Ishikawa (cell line): Measurements from ENCODE around the gene ACACA.

Experiments
- CEBPB ChIP-seq: IDR thresholded peaks from 2 replicates; pipeline ENCODE4 v1.6.1; 2012
- CREB1 ChIP-seq: IDR thresholded peaks from 2 replicates; pipeline ENCODE4 v1.6.1; 2012; ENCODE audit warnings: low read depth
- EGR1 ChIP-seq: IDR thresholded peaks from 2 replicates; pipeline ENCODE4 v1.6.1; 2012
- EP300 ChIP-seq: IDR thresholded peaks from 2 replicates; pipeline ENCODE4 v1.6.1; 2012; ENCODE audit warnings: borderline replicate concordance
- FOXM1 ChIP-seq: IDR thresholded peaks from 2 replicates; pipeline ENCODE4 v1.6.1; 2012; ENCODE audit warnings: low read depth, borderline replicate concordance
- MAX ChIP-seq: IDR thresholded peaks from 2 replicates; pipeline ENCODE4 v1.6.1; 2012
- NFIC ChIP-seq: IDR thresholded peaks from 2 replicates; pipeline ENCODE4 v1.6.1; 2012
- RAD21 ChIP-seq: IDR thresholded peaks from 2 replicates; pipeline ENCODE4 v1.6.1; 2012; ENCODE audit warnings: low read depth
- TAF1 ChIP-seq: IDR thresholded peaks from 2 replicates; pipeline ENCODE4 v1.6.1; 2012; ENCODE audit warnings: low read depth, mild to moderate bottlenecking
- TCF12 ChIP-seq: IDR thresholded peaks from 2 replicates; pipeline ENCODE4 v1.6.1; 2012; ENCODE audit warnings: low read depth
- TEAD4 ChIP-seq: IDR thresholded peaks from 2 replicates; pipeline ENCODE4 v1.6.1; 2012
- USF1 ChIP-seq: IDR thresholded peaks from 2 replicates; pipeline ENCODE4 v1.6.1; 2012
- YY1 ChIP-seq: IDR thresholded peaks from 2 replicates; pipeline ENCODE4 v1.6.1; 2012; ENCODE audit warnings: low read depth
- ZBTB7A ChIP-seq: IDR thresholded peaks from 2 replicates; pipeline ENCODE4 v1.6.1; 2012; ENCODE audit warnings: low read depth
- TF ChIP-seq, protein P1 (sequence below): IDR thresholded peaks from 2 replicates; pipeline ENCODE4 v1.6.1; 2012; ENCODE audit warnings: low read depth, mild to moderate bottlenecking

Gene ACACA

GRCh38 chr17:37274461-37274860, 132.2 kb downstream of the ACACA start:
- TF ChIP-seq TAF1, result no peak
- no peak for TF ChIP-seq RAD21

- TF ChIP-seq TCF12 (no peak), FOXM1 (no peak), NFIC (no peak), CEBPB (no peak), EGR1 (no peak), CREB1 (no peak), RAD21 (no peak), TEAD4 (no peak), ZBTB7A (no peak), MAX (no peak), TAF1 (no peak), YY1 (no peak), EP300 (no peak)
Observed at GRCh38 chr17:37273409-37274051, 133.1 kb downstream of the ACACA start.

- TF ChIP-seq USF1, result no peak
- no peak for TF ChIP-seq RAD21
- no peak for TF ChIP-seq CREB1
- TF ChIP-seq CEBPB, result no peak
- TF ChIP-seq, protein P1, sequence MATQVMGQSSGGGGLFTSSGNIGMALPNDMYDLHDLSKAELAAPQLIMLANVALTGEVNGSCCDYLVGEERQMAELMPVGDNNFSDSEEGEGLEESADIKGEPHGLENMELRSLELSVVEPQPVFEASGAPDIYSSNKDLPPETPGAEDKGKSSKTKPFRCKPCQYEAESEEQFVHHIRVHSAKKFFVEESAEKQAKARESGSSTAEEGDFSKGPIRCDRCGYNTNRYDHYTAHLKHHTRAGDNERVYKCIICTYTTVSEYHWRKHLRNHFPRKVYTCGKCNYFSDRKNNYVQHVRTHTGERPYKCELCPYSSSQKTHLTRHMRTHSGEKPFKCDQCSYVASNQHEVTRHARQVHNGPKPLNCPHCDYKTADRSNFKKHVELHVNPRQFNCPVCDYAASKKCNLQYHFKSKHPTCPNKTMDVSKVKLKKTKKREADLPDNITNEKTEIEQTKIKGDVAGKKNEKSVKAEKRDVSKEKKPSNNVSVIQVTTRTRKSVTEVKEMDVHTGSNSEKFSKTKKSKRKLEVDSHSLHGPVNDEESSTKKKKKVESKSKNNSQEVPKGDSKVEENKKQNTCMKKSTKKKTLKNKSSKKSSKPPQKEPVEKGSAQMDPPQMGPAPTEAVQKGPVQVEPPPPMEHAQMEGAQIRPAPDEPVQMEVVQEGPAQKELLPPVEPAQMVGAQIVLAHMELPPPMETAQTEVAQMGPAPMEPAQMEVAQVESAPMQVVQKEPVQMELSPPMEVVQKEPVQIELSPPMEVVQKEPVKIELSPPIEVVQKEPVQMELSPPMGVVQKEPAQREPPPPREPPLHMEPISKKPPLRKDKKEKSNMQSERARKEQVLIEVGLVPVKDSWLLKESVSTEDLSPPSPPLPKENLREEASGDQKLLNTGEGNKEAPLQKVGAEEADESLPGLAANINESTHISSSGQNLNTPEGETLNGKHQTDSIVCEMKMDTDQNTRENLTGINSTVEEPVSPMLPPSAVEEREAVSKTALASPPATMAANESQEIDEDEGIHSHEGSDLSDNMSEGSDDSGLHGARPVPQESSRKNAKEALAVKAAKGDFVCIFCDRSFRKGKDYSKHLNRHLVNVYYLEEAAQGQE, result no peak
- TF ChIP-seq FOXM1, result no peak
Observed at GRCh38 chr17:37265446-37266173, 141.0 kb downstream of the ACACA start.

DNA sequence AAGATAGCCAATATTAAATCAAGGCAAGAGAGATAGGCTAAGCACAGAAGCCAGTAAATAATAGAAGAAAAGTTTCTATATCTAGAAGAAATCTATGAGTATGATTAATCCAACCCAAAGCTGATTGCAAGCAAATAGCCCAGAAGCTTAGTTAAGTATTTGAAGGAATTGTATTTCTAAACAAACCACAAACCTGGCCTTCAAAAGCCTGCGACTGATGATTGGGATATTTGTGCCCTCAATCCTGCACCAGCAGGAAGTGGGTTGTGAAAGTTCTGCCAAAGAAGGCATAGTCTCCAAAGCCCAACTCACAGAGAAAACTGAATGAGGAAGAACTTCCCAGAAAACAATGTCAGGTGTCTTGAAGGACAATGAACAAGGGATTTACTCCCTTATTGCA, 145.3 kb downstream of the ACACA start:
- no peak for TF ChIP-seq USF1
- no peak for TF ChIP-seq EP300
- TF ChIP-seq FOXM1, result no peak
- TF ChIP-seq, protein P1, result no peak
- TF ChIP-seq MAX, result no peak
- TF ChIP-seq CEBPB, result no peak
- no peak for TF ChIP-seq TEAD4
- TF ChIP-seq TAF1, result no peak
- TF ChIP-seq ZBTB7A, result no peak
- no peak for TF ChIP-seq CREB1
- TF ChIP-seq TCF12, result no peak
- TF ChIP-seq EGR1, result no peak
- no peak for TF ChIP-seq RAD21
- TF ChIP-seq YY1, result no peak
- no peak for TF ChIP-seq NFIC

DNA sequence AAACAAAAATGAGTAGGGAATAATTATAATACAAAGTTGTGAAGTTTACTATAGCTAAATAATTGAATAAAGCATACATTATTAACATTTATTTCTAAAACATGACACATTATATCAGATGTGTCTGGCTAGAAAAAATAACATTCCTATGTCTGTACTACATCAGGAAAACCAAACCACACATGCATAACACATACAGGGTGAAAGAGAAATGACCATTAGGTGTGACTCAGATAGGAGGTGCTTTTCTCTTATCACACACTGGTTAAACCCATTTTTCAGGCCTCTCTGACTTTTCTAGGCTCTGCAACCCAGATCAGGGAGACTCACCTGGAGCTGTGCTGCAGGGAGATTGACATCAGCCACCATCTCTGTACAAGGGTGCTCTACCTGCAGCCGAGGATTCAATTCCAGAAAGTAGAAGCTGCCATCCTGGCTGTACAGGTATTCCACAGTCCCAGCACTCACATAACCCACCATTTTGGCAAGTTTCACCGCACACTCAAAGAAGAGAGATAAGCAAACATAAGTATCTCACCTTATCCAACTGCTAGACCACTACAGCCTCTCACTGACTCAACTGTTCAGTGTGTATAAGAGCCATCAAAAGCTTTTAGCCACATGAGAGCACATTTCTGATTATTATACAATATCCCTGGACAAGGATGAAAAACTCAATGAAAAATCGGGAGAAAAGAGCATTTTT, 147.5 kb downstream of the ACACA start:
- no peak for TF ChIP-seq ZBTB7A
- TF ChIP-seq, protein P1, result no peak
- TF ChIP-seq EP300, result no peak
- no peak for TF ChIP-seq RAD21
- TF ChIP-seq CREB1, result no peak
- no peak for TF ChIP-seq EGR1
- TF ChIP-seq MAX, result no peak
- no peak for TF ChIP-seq CEBPB
- TF ChIP-seq TEAD4, result no peak
